Mesenchymal stem cell (in vitro differentiated cells and primary cell): ENCODE data around the gene GNG7.

ENCODE experiments used
- DNase-seq: peaks from one replicate; pipeline ENCODE4 v3.0.0-alpha.2; 2013
- H2AFZ ChIP-seq: one replicate; pipeline ENCODE4 v1.6.1; 2013; ENCODE audit warnings: low read depth, mild to moderate bottlenecking, control low read depth, inconsistent platforms, low read length, moderate library complexity
- H2AK5ac ChIP-seq: 2 replicates; pipeline ENCODE4 v1.6.1; 2013; ENCODE audit warnings: low read length, moderate library complexity, mild to moderate bottlenecking, inconsistent platforms; ENCODE audit not compliant: severe bottlenecking
- H2BK120ac ChIP-seq: one replicate; pipeline ENCODE4 v1.6.1; 2013; ENCODE audit warnings: low read depth, mild to moderate bottlenecking, inconsistent platforms, low read length, moderate library complexity
- H2BK12ac ChIP-seq, 2 experiments: one replicate each; pipeline ENCODE4 v1.6.1; 2013; ENCODE audit warnings: inconsistent platforms in 2 of 2, low read length in 2 of 2, mild to moderate bottlenecking in 2 of 2, moderate library complexity in 2 of 2, control low read depth in 1 of 2
- H2BK15ac ChIP-seq: one replicate; pipeline ENCODE4 v1.6.1; 2013; ENCODE audit warnings: mild to moderate bottlenecking, low read depth, inconsistent platforms; ENCODE audit not compliant: poor library complexity, severe bottlenecking
- H2BK5ac ChIP-seq: 2 replicates; pipeline ENCODE4 v1.6.1; 2013; ENCODE audit warnings: low read depth, mild to moderate bottlenecking, low read length, control low read depth, inconsistent platforms; ENCODE audit not compliant: poor library complexity, severe bottlenecking
- H3K14ac ChIP-seq, 2 experiments: one replicate each; pipeline ENCODE4 v1.6.1; 2013; ENCODE audit warnings: inconsistent platforms in 2 of 2, low read length in 2 of 2, control low read depth in 1 of 2, mild to moderate bottlenecking in 1 of 2, moderate library complexity in 1 of 2
- H3K18ac ChIP-seq, 2 experiments: one replicate each; pipeline ENCODE4 v1.6.1; 2013; ENCODE audit warnings: inconsistent platforms in 2 of 2, low read length in 2 of 2, control low read depth in 1 of 2, low read depth in 1 of 2, mild to moderate bottlenecking in 1 of 2
- H3K23ac ChIP-seq, 2 experiments: one replicate each; pipeline ENCODE4 v1.6.1; 2013; ENCODE audit warnings: inconsistent platforms in 2 of 2, low read length in 2 of 2, mild to moderate bottlenecking in 2 of 2, moderate library complexity in 2 of 2, control low read depth in 1 of 2
- H3K27ac ChIP-seq: 2 replicates; pipeline ENCODE4 v1.5.1; 2013; ENCODE audit warnings: mild to moderate bottlenecking, moderate library complexity, low read length, control low read depth, inconsistent platforms; ENCODE audit not compliant: poor library complexity, severe bottlenecking
- H3K27me3 ChIP-seq, 2 experiments: 2 replicates each; pipeline versions ENCODE4 v1.6.1 to v1.7.0; 2013; ENCODE audit warnings: low read length in 2 of 2, mild to moderate bottlenecking in 2 of 2, moderate library complexity in 2 of 2, control low read depth in 1 of 2, inconsistent platforms in 1 of 2; ENCODE audit not compliant: control insufficient read depth in 1 of 2, insufficient read depth in 1 of 2
- H3K36me3 ChIP-seq, 2 experiments: 2 replicates each; pipeline versions ENCODE4 v1.6.1 to v1.7.0; 2013; ENCODE audit warnings: low read length in 2 of 2, control low read depth in 1 of 2, inconsistent platforms in 1 of 2, low read depth in 1 of 2, mild to moderate bottlenecking in 1 of 2; ENCODE audit not compliant: insufficient read depth in 2 of 2, control insufficient read depth in 1 of 2
- H3K4ac ChIP-seq, 2 experiments: one replicate each; pipeline ENCODE4 v1.6.1; 2013; ENCODE audit warnings: inconsistent platforms in 2 of 2, low read length in 2 of 2, mild to moderate bottlenecking in 2 of 2, moderate library complexity in 2 of 2, control low read depth in 1 of 2, low read depth in 1 of 2
- H3K4me1 ChIP-seq: 2 replicates; pipeline ENCODE4 v1.6.1; 2013; ENCODE audit warnings: low read depth, low read length, control low read depth; ENCODE audit not compliant: control insufficient read depth, insufficient read depth
- H3K4me2 ChIP-seq: 2 replicates; pipeline ENCODE4 v1.6.1; 2013; ENCODE audit warnings: low read length, mild to moderate bottlenecking, inconsistent platforms; ENCODE audit not compliant: poor library complexity, severe bottlenecking
- H3K4me3 ChIP-seq, 2 experiments: 2 replicates each; pipeline versions ENCODE4 v1.5.1 to v1.7.0; 2013; ENCODE audit warnings: low read length in 2 of 2, mild to moderate bottlenecking in 2 of 2, control low read depth in 1 of 2, low read depth in 1 of 2; ENCODE audit not compliant: insufficient read depth in 1 of 2
- H3K79me1 ChIP-seq: replicated peaks from 2 replicates; pipeline ENCODE4 v1.6.1; 2013; ENCODE audit warnings: mild to moderate bottlenecking, control low read depth, low read length, inconsistent platforms; ENCODE audit not compliant: poor library complexity, severe bottlenecking
- H3K9ac ChIP-seq: 2 replicates; pipeline ENCODE4 v1.7.0; 2013; ENCODE audit warnings: mild to moderate bottlenecking, low read length, moderate library complexity
- H3K9me3 ChIP-seq: 2 replicates; pipeline ENCODE4 v1.7.0; 2013; ENCODE audit warnings: mild to moderate bottlenecking, low read length; ENCODE audit not compliant: control insufficient read depth
- H4K8ac ChIP-seq: one replicate; pipeline ENCODE4 v1.6.1; 2013; ENCODE audit warnings: inconsistent platforms, mild to moderate bottlenecking, low read length, moderate library complexity
- H4K91ac ChIP-seq: one replicate; pipeline ENCODE4 v1.6.1; 2013; ENCODE audit warnings: mild to moderate bottlenecking, low read length, inconsistent platforms
- WGBS: methylation state at CpG from one replicate; pipeline ENCODE4 v1.1.7; 2013; ENCODE audit warnings: mixed read lengths; 5-methylcytosine and 5-hydroxymethylcytosine counted together

GNG7 gene

DNA sequence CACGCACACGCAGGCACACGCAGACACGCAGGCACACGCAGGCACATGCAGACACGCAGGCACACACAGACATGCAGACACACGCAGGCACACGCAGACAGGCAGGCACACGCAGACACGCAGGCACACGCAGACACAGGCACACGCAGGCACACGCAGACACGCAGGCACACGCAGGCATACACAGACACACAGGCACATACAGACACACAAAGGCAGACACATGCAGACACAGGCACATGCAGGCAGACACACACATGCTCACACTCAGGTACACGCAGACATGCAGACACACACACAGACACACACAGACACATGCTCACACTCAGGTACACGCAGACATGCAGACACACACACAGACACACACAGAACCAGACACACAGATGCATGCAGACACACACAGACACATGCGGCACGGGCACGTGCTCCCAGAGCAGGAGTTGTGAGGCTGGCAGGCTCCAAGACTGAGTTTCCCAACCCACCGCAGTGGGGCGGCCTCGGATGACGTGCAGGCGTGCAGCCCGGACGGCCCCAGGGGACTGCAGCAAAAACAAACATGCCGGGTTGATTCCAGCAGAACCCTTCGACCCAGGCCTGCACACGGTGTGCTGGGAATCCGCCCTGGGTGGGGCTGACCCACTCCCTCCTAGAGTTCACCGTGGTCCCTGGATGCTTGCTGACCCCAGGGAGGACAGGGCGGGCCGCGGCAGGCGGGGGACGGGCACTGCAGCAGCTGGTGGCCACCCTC, 126.6 kb downstream of the GNG7 start:
- no peak overlapping the region for H2AK5ac ChIP-seq
- no peak overlapping the region for H4K8ac ChIP-seq
- WGBS: 81% methylated on average over 35 of the region's 37 CpGs
- peak overlapping the region; percentile 70 for H4K91ac ChIP-seq
- no peak overlapping the region for H2BK15ac ChIP-seq
- peak overlapping the region; percentile 36 for H3K9ac ChIP-seq
- no peak overlapping the region for H3K4me2 ChIP-seq
- H3K4ac ChIP-seq: peak overlapping the region; percentile 13 to 69
- no peak overlapping the region for H3K27ac ChIP-seq
- H3K27me3 ChIP-seq: no peaks in the 10 kb centered on the region
- peak overlapping the region in 1 of 2 experiments; percentile 90 for H3K14ac ChIP-seq
- no peak overlapping the region for H3K23ac ChIP-seq
- H3K4me1 ChIP-seq: peaks cover 35% of the 10 kb centered on the region
- peaks cover 1% of the 10 kb centered on the region for H3K79me1 ChIP-seq
- peak overlapping the region; percentile 7 to 74 for H2BK12ac ChIP-seq
- DNase-seq: peak; percentile 85
- no peak overlapping the region for H2BK5ac ChIP-seq
- no peaks in the 10 kb centered on the region for H3K36me3 ChIP-seq
- H2BK120ac ChIP-seq: no peak overlapping the region
- no peak overlapping the region for H3K4me3 ChIP-seq
- no peak overlapping the region for H2AFZ ChIP-seq
- no peaks in the 10 kb centered on the region for H3K9me3 ChIP-seq
- H3K18ac ChIP-seq: peak overlapping the region in 1 of 2 experiments; percentile 89

DNA sequence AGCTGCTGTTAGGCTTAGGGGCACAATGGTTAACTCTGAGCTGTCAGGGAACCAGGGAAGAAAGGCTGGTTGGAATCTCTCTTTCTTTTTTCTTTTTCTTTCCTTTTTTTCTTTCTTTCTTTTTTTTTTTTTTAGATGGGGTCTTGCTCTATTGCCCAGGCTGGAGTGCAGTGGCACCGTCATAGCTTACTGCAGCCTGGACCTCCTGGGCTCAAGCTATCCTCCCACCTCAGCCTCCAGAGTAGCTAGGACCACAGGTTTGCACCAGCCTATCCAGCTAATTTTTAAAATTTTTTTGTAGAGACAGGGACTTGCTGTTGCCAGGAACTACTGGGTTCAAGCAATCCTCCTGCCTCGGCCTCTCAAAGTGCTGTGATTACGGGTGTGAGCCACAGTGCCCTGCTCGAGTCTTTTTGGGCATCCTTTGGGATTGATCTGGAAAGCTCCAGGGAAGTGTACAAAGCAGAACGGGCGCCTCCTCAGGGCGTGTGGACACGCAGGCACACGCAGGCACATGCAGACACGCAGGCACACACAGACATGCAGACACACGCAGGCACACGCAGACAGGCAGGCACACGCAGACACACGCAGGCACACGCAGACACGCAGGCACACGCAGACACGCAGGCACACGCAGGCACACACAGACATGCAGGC, 127.4 kb downstream of the GNG7 start:
- peaks cover 35% of the 10 kb centered on the region for H3K4me1 ChIP-seq
- H3K23ac ChIP-seq: no peak overlapping the region
- peak overlapping the region in 1 of 2 experiments; percentile 29 for H3K4ac ChIP-seq
- no peak overlapping the region for H3K27ac ChIP-seq
- no peak for DNase-seq
- no peaks in the 10 kb centered on the region for H3K27me3 ChIP-seq
- H3K14ac ChIP-seq: peak overlapping the region in 1 of 2 experiments; percentile 90
- no peak overlapping the region for H2AFZ ChIP-seq
- no peak overlapping the region for H4K8ac ChIP-seq
- H2BK5ac ChIP-seq: no peak overlapping the region
- H2BK120ac ChIP-seq: no peak overlapping the region
- H3K9ac ChIP-seq: no peak overlapping the region
- H2BK15ac ChIP-seq: peak overlapping the region; percentile 71
- H3K4me2 ChIP-seq: no peak overlapping the region
- WGBS: 97% methylated on average over 19 of the region's 19 CpGs
- no peak overlapping the region for H3K4me3 ChIP-seq
- peak overlapping the region; percentile 50 to 69 for H2BK12ac ChIP-seq
- H4K91ac ChIP-seq: peak overlapping the region; percentile 70
- H3K36me3 ChIP-seq: no peaks in the 10 kb centered on the region
- H3K18ac ChIP-seq: peak overlapping the region in 1 of 2 experiments; percentile 83
- H3K9me3 ChIP-seq: no peaks in the 10 kb centered on the region
- H3K79me1 ChIP-seq: peaks cover 1% of the 10 kb centered on the region
- no peak overlapping the region for H2AK5ac ChIP-seq

DNA sequence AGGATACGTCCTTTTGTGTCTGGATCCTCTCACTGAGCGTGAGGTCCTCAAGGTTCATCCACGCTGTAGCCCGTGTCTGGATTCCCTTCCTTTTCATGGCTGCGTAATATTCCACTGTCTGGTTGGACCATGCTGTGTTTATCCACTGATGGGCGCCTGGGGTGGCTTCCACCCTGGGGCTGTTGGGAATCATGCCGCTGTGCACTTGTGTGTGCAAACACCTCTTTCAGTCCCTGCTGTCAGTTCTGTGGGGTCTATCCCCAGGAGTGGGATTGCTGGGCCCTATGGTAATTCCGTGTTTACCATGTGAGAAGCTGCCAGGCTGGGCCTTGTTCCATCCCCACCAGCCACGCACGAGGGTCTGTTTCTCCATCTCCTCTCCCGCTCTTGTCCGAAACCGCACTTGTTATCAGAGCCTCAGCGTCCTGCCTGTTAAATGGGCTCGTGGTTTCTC, 128.0 kb downstream of the GNG7 start:
- H3K4me1 ChIP-seq: peaks cover 29% of the 10 kb centered on the region
- 92% methylated on average over 15 of the region's 15 CpGs for WGBS
- H3K14ac ChIP-seq: no peak overlapping the region
- no peak for DNase-seq
- H2AK5ac ChIP-seq: no peak overlapping the region
- no peak overlapping the region for H3K4me2 ChIP-seq
- H3K27ac ChIP-seq: no peak overlapping the region
- H2BK120ac ChIP-seq: no peak overlapping the region
- H3K36me3 ChIP-seq: no peaks in the 10 kb centered on the region
- no peak overlapping the region for H3K18ac ChIP-seq
- no peak overlapping the region for H3K23ac ChIP-seq
- H3K4ac ChIP-seq: peak overlapping the region in 1 of 2 experiments; percentile 29
- H4K8ac ChIP-seq: no peak overlapping the region
- no peak overlapping the region for H2BK5ac ChIP-seq
- H3K27me3 ChIP-seq: no peaks in the 10 kb centered on the region
- H4K91ac ChIP-seq: peak overlapping the region; percentile 28
- H2BK12ac ChIP-seq: peak overlapping the region in 1 of 2 experiments; percentile 69
- no peak overlapping the region for H3K4me3 ChIP-seq
- H2BK15ac ChIP-seq: peak overlapping the region; percentile 71
- no peaks in the 10 kb centered on the region for H3K9me3 ChIP-seq
- no peaks in the 10 kb centered on the region for H3K79me1 ChIP-seq
- H3K9ac ChIP-seq: no peak overlapping the region
- H2AFZ ChIP-seq: no peak overlapping the region

DNA sequence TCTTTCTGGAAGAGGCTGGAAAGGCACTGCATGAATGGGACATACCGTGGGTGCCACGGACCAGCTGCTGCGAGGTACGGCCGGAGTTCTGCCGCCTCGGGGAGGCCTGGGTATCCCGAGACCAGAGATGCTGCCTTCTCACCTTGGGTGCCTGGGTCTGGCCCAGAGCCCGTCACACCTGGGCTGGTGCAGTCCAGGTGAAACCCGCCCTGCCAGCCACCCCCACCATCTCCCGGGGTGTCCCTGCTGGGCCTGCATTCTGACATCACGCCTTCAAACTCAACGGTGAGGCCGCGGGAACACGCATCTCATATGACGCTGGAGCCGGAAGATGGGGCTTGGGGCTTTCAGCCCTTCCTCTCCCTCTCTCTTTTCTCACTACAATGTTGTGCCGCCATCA, 128.6 kb downstream of the GNG7 start:
- no peak overlapping the region for H4K8ac ChIP-seq
- H4K91ac ChIP-seq: no peak overlapping the region
- no peak overlapping the region for H3K18ac ChIP-seq
- H3K9me3 ChIP-seq: no peaks in the 10 kb centered on the region
- H3K4me2 ChIP-seq: no peak overlapping the region
- no peak overlapping the region for H3K23ac ChIP-seq
- H3K27ac ChIP-seq: no peak overlapping the region
- peak overlapping the region in 1 of 2 experiments; percentile 5 for H3K4ac ChIP-seq
- no peak overlapping the region for H2BK5ac ChIP-seq
- H3K4me1 ChIP-seq: peaks cover 26% of the 10 kb centered on the region
- peak overlapping the region; percentile 6 for H2BK15ac ChIP-seq
- H3K27me3 ChIP-seq: no peaks in the 10 kb centered on the region
- H3K14ac ChIP-seq: peak overlapping the region in 1 of 2 experiments; percentile 8
- H2BK12ac ChIP-seq: peak overlapping the region in 1 of 2 experiments; percentile 23
- no peak for DNase-seq
- no peak overlapping the region for H3K4me3 ChIP-seq
- H2BK120ac ChIP-seq: no peak overlapping the region
- 92% methylated on average over 19 of the region's 19 CpGs for WGBS
- no peaks in the 10 kb centered on the region for H3K79me1 ChIP-seq
- no peaks in the 10 kb centered on the region for H3K36me3 ChIP-seq
- no peak overlapping the region for H3K9ac ChIP-seq
- H2AFZ ChIP-seq: no peak overlapping the region
- H2AK5ac ChIP-seq: no peak overlapping the region
